MCF 10A (cell line): ENCODE measurements around the gene STOML3. TPM values are rescaled to one million over a fixed set of nuclear protein-coding genes. Genes with fewer than 3 reads are reported as not detected.
"Not testable (repeated sequence)": the region's sequence is repeated elsewhere in the genome, so short reads cannot be mapped to it uniquely, and the experiment has no call there.

ENCODE experiments used
- BruUV-seq: library from RNA; stranded (reverse); fragments of 400-500 nt; replicated peaks from 2 replicates; lab custom pipeline; 2021; lab: Mats Ljungman, UMichigan
- CTCF ChIA-PET: fragments of 300-600 bp; sonication (Branson Sonifier 250); formaldehyde crosslinking; extraction: SDS; loops from one replicate; lab custom pipeline; 2021; ENCODE audit warnings: antibody characterized with exemption, inconsistent platforms; lab: Yijun Ruan, JAX
- POLR2A ChIA-PET: fragments of 300-600, 350-650 bp; sonication (Branson Sonifier 250); formaldehyde crosslinking; extraction: SDS; loops from one replicate; lab custom pipeline; 2020; ENCODE audit warnings: antibody characterized with exemption, inconsistent platforms; lab: Yijun Ruan, JAX
- DNase-seq: peaks from one replicate; pipeline ENCODE4 v3.0.0-alpha.2; 2018; ENCODE audit not compliant: unreplicated experiment
- H3K27ac Mint-ChIP-seq: one replicate; pipeline ENCODE4 v1.8.0; 2022; ENCODE audit warnings: mild to moderate bottlenecking, low read depth, mixed read lengths; ENCODE audit not compliant: unreplicated experiment
- H3K27me3 Mint-ChIP-seq: one replicate; pipeline ENCODE4 v1.8.0; 2022; ENCODE audit warnings: mixed read lengths; ENCODE audit not compliant: insufficient read depth, unreplicated experiment
- H3K36me3 Mint-ChIP-seq: one replicate; pipeline ENCODE4 v1.8.0; 2022; ENCODE audit warnings: mild to moderate bottlenecking, moderate library complexity, mixed read lengths; ENCODE audit not compliant: insufficient read depth, unreplicated experiment
- H3K4me1 Mint-ChIP-seq: one replicate; pipeline ENCODE4 v1.8.0; 2022; ENCODE audit warnings: mixed read lengths; ENCODE audit not compliant: insufficient read depth, unreplicated experiment
- H3K4me3 Mint-ChIP-seq: one replicate; pipeline ENCODE4 v1.8.0; 2022; ENCODE audit warnings: mild to moderate bottlenecking, moderate library complexity, mixed read lengths; ENCODE audit not compliant: unreplicated experiment
- H3K9me3 Mint-ChIP-seq: one replicate; pipeline ENCODE4 v1.8.0; 2022; ENCODE audit warnings: mixed read lengths; ENCODE audit not compliant: unreplicated experiment
- CTCF ChIP-seq: fragments of 200-600 bp; IDR thresholded peaks from one replicate; pipeline ENCODE4 v1.8.0; 2022; ENCODE audit warnings: antibody characterized with exemption, mild to moderate bottlenecking; ENCODE audit not compliant: unreplicated experiment
- intact Hi-C: fragments of 100-400 bp; cut with micrococcal nuclease; formaldehyde crosslinking; loops from 2 replicates; pipeline ENCODE4 v1.14.1; 2022
- total RNA-seq: library from RNA; stranded (reverse); gene quantifications from 2 replicates; pipeline ENCODE4 v1.2.3, GENCODE V29; 2022

Gene STOML3
- total RNA-seq, 1 experiment from 2014 or later, result not detected

- no peaks in the 10 kb centered on the region for H3K4me1 Mint-ChIP-seq
- no peaks in the 10 kb centered on the region for H3K27me3 Mint-ChIP-seq
- H3K9me3 Mint-ChIP-seq, result no peaks in the 10 kb centered on the region
- no peak overlapping the region for H3K27ac Mint-ChIP-seq
- peak; percentile 41 for TF ChIP-seq CTCF
- peaks cover 66% of the 10 kb centered on the region for H3K36me3 Mint-ChIP-seq
- POLR2A ChIA-PET, result interaction anchor here (1.0 to 1.6 kb wide), 5 partner anchors 13 to 99 kb away, joined by 3 to 6 read pairs (median 3); no protein-coding TSS in a partner anchor
- H3K4me3 Mint-ChIP-seq, result no peak overlapping the region
- BruUV-seq, result no TSS peak
- intact Hi-C loops, result loop anchor here (1.0 to 5.0 kb wide), 2 partner anchors 101 to 149 kb away; no protein-coding TSS in a partner anchor
- DNase-seq, result peak; percentile 52
- CTCF ChIA-PET, result interaction anchor here (0.6 to 2.1 kb wide), 19 partner anchors 9 to 654 kb away, joined by 3 to 18 read pairs (median 4); partner anchors contain the start of gene STOML3
These were observed 26.2 kb upstream of the STOML3 start for GRCh38 chr13:39016787-39017186.

- BruUV-seq, result no TSS peak
- Mint-ChIP-seq H3K36me3 (peaks cover 66% of the 10 kb centered on the region), H3K4me1 (no peaks in the 10 kb centered on the region), H3K27ac (no peak overlapping the region), H3K9me3 (no peaks in the 10 kb centered on the region), H3K27me3 (no peaks in the 10 kb centered on the region), H3K4me3 (no peak overlapping the region)
- no peak for TF ChIP-seq CTCF
- intact Hi-C loops, result loop anchor here (5.0 kb wide), 1 partner anchor 149 kb away; no protein-coding TSS in a partner anchor
- POLR2A ChIA-PET, result interaction anchor here (0.7 to 1.5 kb wide), 3 partner anchors 20 to 98 kb away, joined by 3 to 5 read pairs (median 3); partner anchors contain the start of gene PROSER1
- CTCF ChIA-PET, result interaction anchor here (0.6 to 2.1 kb wide), 19 partner anchors 10 to 655 kb away, joined by 3 to 18 read pairs (median 3); partner anchors contain the start of gene STOML3
- DNase-seq, result no peak
These were observed 25.5 kb upstream of the STOML3 start for GRCh38 chr13:39016087-39016486.

GRCh38 chr13:39013462-39013861 lies 22.8 kb upstream of the STOML3 start:
- Mint-ChIP-seq H3K4me1 (no peaks in the 10 kb centered on the region), H3K9me3 (no peaks in the 10 kb centered on the region), H3K36me3 (peaks cover 58% of the 10 kb centered on the region), H3K4me3 (no peak overlapping the region), H3K27ac (no peak overlapping the region), H3K27me3 (no peaks in the 10 kb centered on the region)
- no TSS peak for BruUV-seq
- no peak for TF ChIP-seq CTCF
- intact Hi-C loops, result no loop called here
- ChIA-PET CTCF (no interaction called here), POLR2A (no interaction called here)
- DNase-seq, result no peak

GRCh38 chr13:39012608-39013007 lies 22.0 kb upstream of the STOML3 start:
- Mint-ChIP-seq H3K27ac (no peak overlapping the region), H3K4me3 (no peak overlapping the region), H3K27me3 (no peaks in the 10 kb centered on the region), H3K9me3 (no peaks in the 10 kb centered on the region), H3K4me1 (no peaks in the 10 kb centered on the region), H3K36me3 (peaks cover 65% of the 10 kb centered on the region)
- no peak for DNase-seq
- POLR2A ChIA-PET, result no interaction called here
- CTCF ChIA-PET, result no interaction called here
- BruUV-seq, result no TSS peak
- no peak for TF ChIP-seq CTCF
- intact Hi-C loops, result no loop called here

- intact Hi-C loops, H3K9me3 Mint-ChIP-seq, H3K4me3 Mint-ChIP-seq, H3K4me1 Mint-ChIP-seq, H3K27ac Mint-ChIP-seq, BruUV-seq, H3K27me3 Mint-ChIP-seq, DNase-seq: not testable (repeated sequence)
- ChIA-PET POLR2A (interaction anchor here (0.7 kb wide), 1 partner anchor 32 kb away, joined by 4 read pairs; no protein-coding TSS in a partner anchor), CTCF (interaction anchor here (1.8 kb wide), 1 partner anchor 11 kb away, joined by 5 read pairs; no protein-coding TSS in a partner anchor)
- peaks cover 28% of the 10 kb centered on the region for H3K36me3 Mint-ChIP-seq
These were observed 15.9 kb upstream of the STOML3 start for GRCh38 chr13:39006371-39007111.
